Measurements from ENCODE around the gene C8G.

C8G gene

DNA sequence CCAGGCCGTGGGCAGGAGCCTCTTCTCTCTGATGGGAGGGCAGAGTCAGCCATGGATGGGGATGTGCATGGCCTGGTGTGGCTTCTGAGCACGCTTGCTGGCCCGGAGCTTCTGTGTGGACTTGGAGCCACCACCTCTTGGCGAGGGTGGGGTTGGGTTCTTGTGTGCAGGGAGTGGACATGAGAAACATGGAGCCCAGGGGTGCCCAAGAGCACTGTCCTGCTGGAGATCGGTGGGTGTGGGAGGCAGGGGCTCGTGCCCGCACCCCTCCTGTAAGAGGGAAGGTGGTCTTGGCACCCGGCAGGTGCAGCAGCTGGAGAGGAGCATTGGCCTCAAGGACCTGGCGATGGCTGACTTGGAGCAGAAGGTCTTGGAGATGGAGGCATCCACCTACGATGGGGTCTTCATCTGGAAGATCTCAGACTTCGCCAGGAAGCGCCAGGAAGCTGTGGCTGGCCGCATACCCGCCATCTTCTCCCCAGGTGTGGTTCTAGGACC lies 24.3 kb upstream of the C8G start:
- ATAC-seq (no peak), DNase-seq (no peak)

- no peak for DNase-seq
- no peak for ATAC-seq
Measured at GRCh38 chr9:136921307-136921706, 23.7 kb upstream of the C8G start.

DNA sequence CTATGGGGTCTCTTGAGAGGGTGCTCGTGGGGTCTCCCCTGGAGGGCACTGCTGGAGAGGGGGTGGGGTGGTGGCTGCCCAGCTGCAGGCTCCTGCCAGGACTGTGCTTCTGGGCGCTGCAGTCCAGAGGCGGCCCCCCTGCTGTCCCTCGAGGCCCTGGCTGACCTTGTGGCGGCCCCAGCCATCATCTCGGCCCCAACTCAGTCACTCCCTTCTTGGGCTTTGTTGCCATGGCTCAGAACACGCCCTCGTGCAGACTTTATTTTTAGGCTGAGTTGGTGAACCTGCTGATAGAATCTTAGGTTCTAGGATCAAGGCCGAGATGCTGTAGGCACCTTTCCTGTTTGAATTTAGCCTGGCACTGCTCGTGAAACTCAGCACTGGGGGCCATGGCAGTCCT lies 23.3 kb upstream of the C8G start:
- ATAC-seq = no peak

DNA sequence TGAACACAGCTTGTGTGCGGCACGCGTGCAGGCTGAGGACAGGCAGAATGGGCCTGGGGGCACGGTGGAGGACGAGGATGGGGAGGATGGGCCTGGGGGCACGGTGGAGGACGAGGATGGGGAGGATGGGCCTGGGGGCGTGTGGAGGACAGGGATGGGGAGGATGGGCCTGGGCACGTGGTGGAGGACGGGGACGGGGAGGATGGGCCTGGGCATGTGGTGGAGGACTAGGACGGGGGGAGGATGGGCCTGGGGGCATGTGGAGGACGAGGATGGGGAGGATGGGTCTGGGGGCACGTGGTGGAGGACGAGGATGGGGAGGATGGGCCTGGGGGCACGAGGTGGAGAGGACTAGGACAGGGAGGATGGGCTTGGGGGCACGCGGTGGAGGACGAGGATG lies 22.5 kb upstream of the C8G start:
- no peak for DNase-seq
- ATAC-seq = no peak

More for the DNA sequence above, 23.3 kb upstream of the C8G start:
- no peak for DNase-seq

- ATAC-seq (no peak), DNase-seq (no peak)
Measured at GRCh38 chr9:136923881-136924280, 21.2 kb upstream of the C8G start.

DNA sequence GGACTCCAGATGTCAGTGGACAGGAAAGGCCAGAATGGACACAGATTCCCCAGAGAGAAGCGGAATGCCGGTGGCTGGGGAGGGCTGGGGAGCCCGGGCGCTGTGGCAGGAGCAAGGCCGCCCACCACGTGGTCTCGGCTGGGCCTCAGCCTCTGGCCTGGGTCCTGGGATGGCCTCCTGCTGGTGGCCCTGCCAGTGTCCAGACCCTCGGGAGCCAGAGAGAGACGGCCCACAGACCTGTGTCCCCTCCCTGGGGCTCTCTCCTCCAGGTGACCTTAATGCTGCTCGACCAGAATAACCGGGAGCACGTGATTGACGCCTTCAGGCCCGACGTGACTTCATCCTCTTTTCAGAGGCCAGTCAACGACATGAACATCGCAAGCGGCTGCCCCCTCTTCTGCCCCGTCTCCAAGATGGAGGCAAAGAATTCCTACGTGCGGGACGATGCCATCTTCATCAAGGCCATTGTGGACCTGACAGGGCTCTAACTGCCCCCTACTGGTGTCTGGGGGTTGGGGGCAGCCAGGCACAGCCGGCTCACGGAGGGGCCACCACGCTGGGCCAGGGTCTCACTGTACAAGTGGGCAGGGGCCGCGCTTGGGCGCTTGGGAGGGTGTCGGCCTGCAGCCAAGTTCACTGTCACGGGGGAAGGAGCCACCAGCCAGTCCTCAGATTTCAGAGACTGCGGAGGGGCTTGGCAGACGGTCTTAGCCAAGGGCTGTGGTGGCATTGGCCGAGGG lies 19.5 kb upstream of the C8G start:
- ATAC-seq = no peak
- no peak for DNase-seq

- no peak for ATAC-seq
- no peak for DNase-seq
Measured at GRCh38 chr9:136926154-136926704, 18.8 kb upstream of the C8G start.

- DNase-seq (no peak), ATAC-seq (no peak)
Measured at GRCh38 chr9:136926749-136927148, 18.3 kb upstream of the C8G start.

DNA sequence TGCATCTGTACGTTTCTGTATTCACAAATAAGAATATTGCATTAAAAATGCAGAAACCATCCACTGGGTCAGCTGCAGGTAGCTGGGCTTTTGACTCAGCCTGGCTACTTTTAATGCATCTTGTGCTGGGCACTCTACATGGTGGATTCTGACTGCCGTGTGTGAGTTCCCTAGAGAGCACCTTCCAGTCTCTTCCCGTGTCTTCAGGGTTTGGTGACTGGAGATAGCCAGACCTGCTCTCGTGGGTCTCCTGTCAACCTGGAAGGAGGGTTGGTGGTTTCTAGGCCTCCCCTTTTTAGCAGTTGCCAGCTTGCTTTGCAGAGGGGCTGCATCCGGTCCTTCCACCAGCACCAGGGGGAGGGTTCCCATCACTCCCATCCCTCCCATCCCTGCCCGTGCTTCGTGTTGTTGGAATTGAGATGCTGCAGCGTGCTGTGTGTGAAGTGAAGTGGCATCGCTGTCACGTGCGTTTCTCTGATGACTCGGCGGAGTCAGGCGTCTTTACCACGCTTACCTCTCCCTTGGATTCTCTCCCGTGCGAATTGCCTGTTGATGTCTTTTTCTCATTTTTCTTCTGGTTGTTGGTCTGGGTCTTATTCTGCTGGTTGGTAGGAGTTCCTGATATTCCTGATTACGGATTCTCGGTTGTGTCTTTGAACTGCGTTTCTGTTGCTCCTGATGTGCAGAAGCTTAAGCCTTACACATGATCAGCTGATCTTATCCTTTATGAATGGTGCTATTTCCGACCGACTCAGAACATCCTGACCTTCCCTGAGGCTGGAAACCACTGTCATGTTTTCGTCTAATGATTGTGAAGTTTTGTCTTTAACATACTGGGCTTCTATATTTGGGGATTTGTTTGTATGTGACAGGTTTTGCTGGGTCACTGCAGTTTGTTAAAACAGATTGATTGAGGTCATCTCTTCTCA lies 17.4 kb upstream of the C8G start:
- ATAC-seq (no peak), DNase-seq (no peak)

DNA sequence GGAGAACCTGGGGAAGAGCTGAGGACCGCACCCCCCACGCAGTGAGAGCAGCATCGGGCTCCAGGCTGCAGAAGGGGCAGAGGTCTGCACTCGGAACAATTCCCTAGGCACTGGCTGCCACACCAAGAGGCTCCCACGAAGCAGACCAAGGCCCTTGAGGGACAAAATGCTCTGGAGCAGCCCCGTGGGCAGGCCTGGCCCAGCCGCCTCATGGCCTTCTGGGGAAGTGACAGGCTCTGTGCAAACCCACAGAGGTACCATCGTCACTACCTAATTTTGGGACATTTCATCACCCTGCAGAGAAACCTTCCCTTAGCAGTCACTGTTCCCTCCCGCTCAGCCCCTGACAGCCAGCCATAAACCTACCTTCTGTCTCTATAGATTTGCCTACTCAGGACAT lies 16.5 kb upstream of the C8G start:
- DNase-seq (no peak), ATAC-seq (no peak)

DNA sequence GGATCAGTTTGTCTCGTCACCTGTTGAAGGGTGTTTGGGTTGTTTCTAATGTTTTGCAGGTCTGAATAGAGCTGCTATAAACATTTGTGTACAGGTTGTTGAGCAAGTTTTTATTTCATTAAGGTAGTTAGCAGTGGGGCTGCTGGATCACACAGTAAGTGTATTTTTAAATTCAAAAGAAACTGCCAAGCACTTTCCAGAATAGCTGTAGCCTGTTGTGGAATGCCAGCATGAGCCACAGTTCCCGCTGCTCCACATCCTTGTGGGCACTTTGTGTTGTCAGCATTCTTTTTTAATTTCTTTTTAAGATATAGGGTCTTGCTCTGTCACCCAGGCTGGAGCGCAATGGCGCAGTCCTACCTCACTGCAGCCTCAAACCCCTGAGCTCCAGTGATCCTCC lies 15.0 kb upstream of the C8G start:
- DNase-seq (no peak), ATAC-seq (no peak)

- no peak for DNase-seq
- no peak for ATAC-seq
Measured at GRCh38 chr9:136931611-136932130, 13.4 kb upstream of the C8G start.

DNA sequence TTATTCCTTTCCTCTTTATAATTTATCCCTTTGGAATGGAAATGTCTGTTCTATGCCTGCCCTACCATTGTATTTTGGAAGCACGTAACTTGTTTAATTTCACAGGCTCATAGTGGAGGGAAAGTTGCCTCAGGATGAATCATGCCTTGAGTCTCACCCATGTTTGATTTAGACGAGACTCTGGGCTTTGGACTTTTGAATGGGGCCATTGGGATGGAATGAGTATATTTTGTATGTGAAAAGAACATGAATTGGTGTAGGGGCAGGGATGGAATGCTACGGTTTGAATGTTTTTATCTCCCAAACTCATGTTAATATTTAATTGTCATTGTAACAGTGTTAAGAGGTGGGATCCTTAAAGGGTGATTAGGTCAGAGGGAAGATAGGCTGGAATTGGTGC lies 10.8 kb upstream of the C8G start:
- DNase-seq = no peak

DNA sequence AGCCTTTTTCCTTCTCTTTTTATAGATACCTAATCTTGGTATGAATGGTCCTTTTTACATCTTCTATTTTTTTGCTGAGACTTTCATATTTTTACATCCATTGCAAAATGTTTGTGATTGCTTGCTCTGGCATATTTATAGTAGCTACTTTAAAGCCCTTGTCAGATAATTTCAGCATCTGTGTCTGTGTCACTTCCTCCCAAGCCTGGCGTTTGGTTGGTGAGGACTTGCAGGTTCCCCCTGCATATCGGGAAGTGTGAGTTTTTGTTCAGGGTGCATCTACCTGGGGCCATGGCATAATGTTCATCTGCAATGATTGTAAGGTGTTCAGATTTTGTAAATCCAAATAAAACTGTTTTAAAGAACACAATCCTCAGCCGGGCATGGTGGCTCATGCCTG lies 9.4 kb upstream of the C8G start:
- no peak for DNase-seq
- ATAC-seq = no peak

More for the DNA sequence above, 10.8 kb upstream of the C8G start:
- no peak for ATAC-seq

GRCh38 chr9:136936645-136937170 lies 8.3 kb upstream of the C8G start:
- ATAC-seq (no peak), DNase-seq (no peak)

GRCh38 chr9:136937186-136938001 lies 7.6 kb upstream of the C8G start:
- DNase-seq = no peak
- ATAC-seq = no peak

GRCh38 chr9:136939431-136939995 lies 5.5 kb upstream of the C8G start:
- ATAC-seq (no peak), DNase-seq (no peak)

DNA sequence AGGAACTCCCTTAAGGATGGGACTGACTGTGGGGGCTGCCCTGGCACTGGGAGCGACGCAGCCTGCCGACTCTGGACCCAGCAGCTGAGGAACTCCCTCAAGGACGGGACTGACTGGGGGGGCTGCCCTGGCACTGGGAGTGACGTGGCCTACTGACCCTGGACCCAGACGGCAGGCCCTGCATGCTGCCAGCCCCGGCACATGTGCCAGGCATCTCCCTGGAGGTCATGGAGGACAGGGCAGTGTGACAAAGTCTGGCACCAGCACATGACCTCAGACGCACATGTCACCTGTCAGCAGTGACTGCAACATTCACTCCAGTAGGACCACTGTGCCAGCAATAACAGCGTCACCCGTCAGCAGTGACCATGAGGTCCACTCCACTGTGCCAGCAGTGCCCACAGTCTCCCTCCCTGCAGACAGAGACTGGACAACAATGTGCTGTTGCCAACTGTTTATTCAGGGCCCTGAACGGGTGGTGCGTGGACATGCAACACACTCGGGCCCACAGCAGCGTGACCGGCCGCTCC lies 5.0 kb upstream of the C8G start:
- no peak for ATAC-seq
- no peak for DNase-seq

DNA sequence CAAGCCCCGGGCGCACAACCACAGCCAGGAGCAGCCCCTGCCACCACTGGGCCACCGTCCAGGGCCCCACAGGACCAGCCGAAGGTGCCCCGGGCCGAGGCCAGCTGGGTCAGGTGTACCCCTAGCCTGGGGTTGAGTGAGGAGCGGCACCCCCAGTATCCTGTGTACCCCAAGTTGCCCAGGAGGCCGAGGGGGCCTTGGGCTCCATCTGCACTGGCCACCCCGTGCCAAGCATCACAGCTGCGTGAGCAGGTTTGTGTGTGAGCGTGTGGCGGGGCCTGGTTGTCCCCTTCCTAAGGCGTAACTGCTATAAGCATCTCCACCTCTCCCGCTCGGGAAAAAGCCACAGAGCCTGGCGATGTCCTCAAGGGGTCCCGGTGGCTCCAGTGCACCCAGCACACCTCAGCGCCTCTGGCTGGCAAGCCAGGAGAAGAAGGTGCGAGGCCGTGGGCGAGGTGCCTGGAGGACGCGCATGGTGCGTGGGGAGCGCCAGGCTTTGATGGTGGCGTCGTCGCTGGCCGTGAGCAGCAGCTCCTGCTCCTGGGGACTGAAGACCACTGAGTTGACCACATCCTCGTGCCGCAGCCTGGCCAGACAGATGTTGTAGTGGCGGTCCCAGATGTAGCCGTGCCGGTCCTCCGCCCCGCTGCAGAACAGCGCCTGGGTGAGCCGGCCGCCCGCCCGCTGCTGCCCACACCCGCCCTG lies 4.4 kb upstream of the C8G start:
- no peak for DNase-seq
- ATAC-seq = no peak
